IPS DF 6.9 (cell line): ENCODE data around the gene FAT1.

ENCODE experiments used
- DNase-seq: peaks from one replicate; pipeline ENCODE4 v3.0.0-alpha.2; 2013; ENCODE audit warnings: low read depth, low spot score
- H3K27ac ChIP-seq: one replicate; pipeline ENCODE4 v1.5.1; 2013; ENCODE audit warnings: low read length, control low read depth
- H3K27me3 ChIP-seq: 2 replicates; pipeline ENCODE4 v1.6.1; 2013; ENCODE audit warnings: mild to moderate bottlenecking, low read length; ENCODE audit not compliant: control insufficient read depth, insufficient read depth
- H3K36me3 ChIP-seq: 2 replicates; pipeline ENCODE4 v1.6.1; 2013; ENCODE audit warnings: low read length; ENCODE audit not compliant: control insufficient read depth, insufficient read depth
- H3K4me1 ChIP-seq: 2 replicates; pipeline ENCODE4 v1.6.1; 2013; ENCODE audit warnings: low read length; ENCODE audit not compliant: control insufficient read depth, insufficient read depth
- H3K4me3 ChIP-seq: 2 replicates; pipeline ENCODE4 v1.5.1; 2013; ENCODE audit warnings: mild to moderate bottlenecking, low read length
- H3K9me3 ChIP-seq: 2 replicates; pipeline ENCODE4 v1.6.1; 2013; ENCODE audit warnings: low read length, inconsistent platforms; ENCODE audit not compliant: control insufficient read depth, insufficient read depth
- WGBS: extraction: QIAGEN DNeasy Blood & Tissue Kit; methylation state at CpG from one replicate; pipeline ENCODE4 v1.1.7; 2013; ENCODE audit warnings: mixed read lengths, missing lambda C conversion rate; ENCODE audit not compliant: insufficient read length, insufficient coverage; 5-methylcytosine and 5-hydroxymethylcytosine counted together

The FAT1 gene

DNA sequence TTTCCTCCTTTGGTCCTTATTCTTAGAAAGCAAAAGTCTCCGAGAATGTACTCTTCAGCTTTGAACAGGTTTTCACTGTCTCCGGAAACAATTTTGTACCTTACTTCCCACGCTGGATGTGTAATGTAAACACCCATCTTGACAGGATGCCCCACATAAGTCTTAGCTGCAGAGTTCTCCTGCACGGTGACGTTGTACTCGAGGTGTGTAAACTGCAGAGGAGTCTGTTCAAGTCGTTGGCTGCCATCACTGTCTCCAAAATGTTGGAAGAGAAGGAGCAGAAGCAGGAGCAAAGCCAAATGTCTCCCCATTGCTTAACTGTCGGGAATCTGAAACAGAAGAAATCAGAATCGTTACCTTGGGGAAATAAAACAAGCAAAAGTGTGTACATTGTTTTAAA, 14.1 kb downstream of the FAT1 start:
- H3K36me3 ChIP-seq = peaks cover 19% of the 10 kb centered on the region; the same call in 1 of the 2 replicates
- H3K9me3 ChIP-seq = no peaks in the 10 kb centered on the region
- H3K27me3 ChIP-seq = no peaks in the 10 kb centered on the region
- H3K4me3 ChIP-seq = no peak overlapping the region
- no CpG with 5 or more reads among the region's 9 CpGs for WGBS
- DNase-seq = no peak
- H3K4me1 ChIP-seq = peaks cover 3% of the 10 kb centered on the region; the same call in 1 of the 2 replicates
- no peak overlapping the region for H3K27ac ChIP-seq

DNA sequence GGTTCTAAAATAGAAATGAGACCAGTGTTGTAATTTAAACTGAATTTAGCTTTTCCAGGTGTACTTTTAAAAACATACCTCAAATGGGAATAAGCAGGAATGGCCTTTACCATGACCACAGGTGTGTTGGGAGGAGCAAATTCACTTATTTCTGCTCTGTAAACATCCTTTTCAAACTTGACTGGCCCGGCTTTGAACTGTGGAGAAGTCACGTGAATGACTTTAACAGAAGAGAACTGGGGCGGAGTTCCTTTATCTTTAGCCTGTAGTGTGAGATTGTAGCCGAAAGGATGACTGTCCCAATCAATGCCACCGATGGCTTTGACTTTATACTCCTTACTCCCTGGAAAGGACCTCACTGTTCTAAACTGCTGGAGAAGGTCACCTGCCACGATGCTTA, 15.1 kb downstream of the FAT1 start:
- H3K36me3 ChIP-seq = peaks cover 19% of the 10 kb centered on the region; the same call in 1 of the 2 replicates
- H3K27ac ChIP-seq = no peak overlapping the region
- H3K27me3 ChIP-seq = no peaks in the 10 kb centered on the region
- H3K9me3 ChIP-seq = no peaks in the 10 kb centered on the region
- no peak for DNase-seq
- WGBS = no CpG with 5 or more reads among the region's 6 CpGs
- H3K4me3 ChIP-seq = no peak overlapping the region
- H3K4me1 ChIP-seq = no peaks in the 10 kb centered on the region

DNA sequence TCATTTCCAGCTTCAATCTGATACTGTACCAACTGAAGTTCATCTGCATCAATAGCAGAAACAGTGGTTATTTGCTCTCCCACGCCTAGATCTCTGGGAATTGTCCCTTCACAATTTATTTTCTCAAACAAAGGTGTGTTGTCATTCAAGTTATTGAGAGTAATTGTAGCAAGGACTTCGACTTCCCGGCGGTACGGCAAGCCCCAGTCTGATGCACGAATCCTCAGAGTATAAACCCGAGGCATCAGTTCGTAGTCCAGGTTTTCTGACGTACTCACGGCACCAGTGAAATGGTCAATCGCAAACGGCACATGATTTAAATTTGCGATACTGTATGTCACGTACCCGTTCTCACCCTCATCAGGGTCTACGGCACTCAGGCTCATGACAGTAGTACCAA, 15.7 kb downstream of the FAT1 start:
- no peaks in the 10 kb centered on the region for H3K4me1 ChIP-seq
- peaks cover 19% of the 10 kb centered on the region; the same call in 1 of the 2 replicates for H3K36me3 ChIP-seq
- H3K9me3 ChIP-seq = no peaks in the 10 kb centered on the region
- no peak for DNase-seq
- H3K27me3 ChIP-seq = no peaks in the 10 kb centered on the region
- H3K4me3 ChIP-seq = no peak overlapping the region
- H3K27ac ChIP-seq = no peak overlapping the region
- no CpG with 5 or more reads among the region's 16 CpGs for WGBS

DNA sequence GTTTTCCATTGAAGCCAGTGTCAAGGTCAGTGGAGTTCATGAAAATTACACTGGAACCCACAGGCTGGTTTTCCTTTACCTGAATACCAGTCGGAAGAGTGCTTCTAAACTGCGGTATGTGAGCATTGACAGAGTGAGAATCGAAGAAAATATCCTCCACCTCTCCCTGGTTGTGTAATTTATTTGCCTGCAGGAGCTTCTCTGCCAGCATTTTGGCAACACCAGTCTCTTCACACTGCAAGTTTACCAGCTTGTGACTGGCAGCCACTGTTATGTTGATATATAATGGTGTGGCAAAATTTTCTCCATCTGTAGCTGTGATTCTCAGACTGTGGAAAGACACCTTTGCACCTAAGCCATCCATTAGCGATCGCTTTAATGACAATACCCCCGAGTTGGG, 16.1 kb downstream of the FAT1 start:
- no peak overlapping the region for H3K4me3 ChIP-seq
- H3K9me3 ChIP-seq = no peaks in the 10 kb centered on the region
- no peak for DNase-seq
- H3K4me1 ChIP-seq = no peaks in the 10 kb centered on the region
- WGBS = no CpG with 5 or more reads among the region's 6 CpGs
- no peaks in the 10 kb centered on the region for H3K27me3 ChIP-seq
- no peak overlapping the region for H3K27ac ChIP-seq
- H3K36me3 ChIP-seq = peaks cover 19% of the 10 kb centered on the region; the same call in 1 of the 2 replicates

DNA sequence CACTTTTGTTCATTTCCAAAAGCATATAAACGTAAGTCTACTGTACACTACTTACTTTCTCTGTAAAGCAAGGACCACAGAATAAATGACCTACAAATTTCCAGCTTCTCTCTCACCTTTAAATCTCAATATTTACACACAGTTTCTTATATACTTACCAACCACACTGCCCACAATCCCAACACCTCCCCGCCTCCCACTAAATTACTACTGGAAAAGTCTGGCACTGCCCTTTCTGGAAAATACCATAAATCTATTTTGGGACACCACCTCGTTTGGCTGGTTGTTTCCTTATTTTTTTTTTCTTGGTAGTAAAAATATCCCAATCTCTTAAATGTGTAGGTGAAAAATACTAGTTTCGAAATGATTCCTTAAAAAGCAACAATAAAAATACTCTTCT, 19.6 kb downstream of the FAT1 start:
- H3K27ac ChIP-seq = no peak overlapping the region
- H3K27me3 ChIP-seq = no peaks in the 10 kb centered on the region
- no peaks in the 10 kb centered on the region for H3K9me3 ChIP-seq
- WGBS = 100% methylated on average over 1 of the region's 4 CpGs
- peaks cover 17% of the 10 kb centered on the region; the same call in 1 of the 2 replicates for H3K36me3 ChIP-seq
- peaks cover 9% of the 10 kb centered on the region for H3K4me1 ChIP-seq
- DNase-seq = no peak
- no peak overlapping the region for H3K4me3 ChIP-seq

DNA sequence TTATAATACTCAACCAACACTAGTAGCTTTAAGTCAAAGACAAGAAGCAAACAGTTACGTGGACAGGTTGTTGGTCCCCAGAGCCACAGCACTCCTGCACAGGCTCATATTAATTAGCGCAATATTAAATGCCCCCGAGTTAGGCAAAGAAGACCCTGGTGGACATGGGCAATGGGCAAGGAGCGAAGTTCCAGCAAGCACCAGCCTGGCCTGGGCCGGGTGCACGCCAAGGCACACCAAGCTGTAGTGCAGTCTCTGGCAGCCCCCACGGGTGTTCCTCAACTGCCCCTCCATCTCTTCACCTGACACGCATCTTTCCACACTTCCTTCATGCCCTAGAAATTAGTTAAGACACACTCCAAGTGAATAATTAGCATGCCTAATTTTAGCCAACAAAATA, 20.1 kb downstream of the FAT1 start:
- H3K36me3 ChIP-seq = peaks cover 12% of the 10 kb centered on the region
- no peak overlapping the region for H3K27ac ChIP-seq
- no peaks in the 10 kb centered on the region for H3K27me3 ChIP-seq
- H3K4me3 ChIP-seq = no peak overlapping the region
- no peak for DNase-seq
- no CpG with 5 or more reads among the region's 8 CpGs for WGBS
- H3K4me1 ChIP-seq = peaks cover 9% of the 10 kb centered on the region
- H3K9me3 ChIP-seq = no peaks in the 10 kb centered on the region

DNA sequence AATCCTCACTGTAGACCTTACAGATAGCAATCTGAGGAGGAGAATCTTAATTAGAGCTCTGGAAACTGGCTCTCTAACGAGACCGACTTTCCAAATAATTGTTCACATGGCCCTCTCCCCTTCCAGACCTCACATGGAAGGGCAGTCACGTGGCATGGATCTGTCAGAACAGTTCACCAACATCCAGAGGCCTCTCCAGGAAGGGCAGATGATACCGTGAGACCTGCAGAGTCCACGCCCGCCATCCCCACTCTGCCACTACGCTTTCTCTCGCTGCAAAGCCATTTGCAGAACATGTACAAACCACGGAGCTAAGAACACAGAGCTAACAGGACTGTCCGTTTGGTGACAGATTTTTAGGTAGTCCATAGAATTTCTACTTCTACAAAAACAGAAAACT, 20.7 kb downstream of the FAT1 start:
- H3K27ac ChIP-seq = no peak overlapping the region
- no CpG with 5 or more reads among the region's 10 CpGs for WGBS
- H3K27me3 ChIP-seq = no peaks in the 10 kb centered on the region
- H3K4me1 ChIP-seq = peaks cover 9% of the 10 kb centered on the region
- H3K9me3 ChIP-seq = no peaks in the 10 kb centered on the region
- no peak for DNase-seq
- no peak overlapping the region for H3K4me3 ChIP-seq
- peaks cover 9% of the 10 kb centered on the region for H3K36me3 ChIP-seq

DNA sequence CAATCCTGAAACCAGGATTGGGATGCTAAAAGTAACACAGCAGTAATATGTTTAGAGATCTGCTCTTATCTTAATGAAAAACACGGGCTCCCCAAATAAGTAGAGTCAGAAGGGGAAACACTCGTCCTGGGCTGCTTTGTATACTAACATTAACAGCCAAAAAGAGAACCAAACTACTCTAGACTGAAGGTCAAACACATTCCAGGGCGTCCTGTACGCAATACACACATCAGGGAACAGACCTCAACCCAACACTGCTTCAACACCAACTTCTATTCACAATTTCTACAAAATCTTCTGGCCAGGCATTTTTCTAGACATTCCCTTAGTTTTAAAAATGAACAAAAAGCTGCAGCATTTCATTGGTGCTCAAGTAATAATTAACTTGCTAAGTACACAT, 21.4 kb downstream of the FAT1 start:
- H3K27ac ChIP-seq = no peak overlapping the region
- H3K4me1 ChIP-seq = peaks cover 9% of the 10 kb centered on the region
- WGBS = no CpG with 5 or more reads among the region's 4 CpGs
- no peaks in the 10 kb centered on the region for H3K27me3 ChIP-seq
- no peaks in the 10 kb centered on the region for H3K9me3 ChIP-seq
- no peak overlapping the region for H3K4me3 ChIP-seq
- H3K36me3 ChIP-seq = peaks cover 3% of the 10 kb centered on the region; the same call in 1 of the 2 replicates
- DNase-seq = no peak

DNA sequence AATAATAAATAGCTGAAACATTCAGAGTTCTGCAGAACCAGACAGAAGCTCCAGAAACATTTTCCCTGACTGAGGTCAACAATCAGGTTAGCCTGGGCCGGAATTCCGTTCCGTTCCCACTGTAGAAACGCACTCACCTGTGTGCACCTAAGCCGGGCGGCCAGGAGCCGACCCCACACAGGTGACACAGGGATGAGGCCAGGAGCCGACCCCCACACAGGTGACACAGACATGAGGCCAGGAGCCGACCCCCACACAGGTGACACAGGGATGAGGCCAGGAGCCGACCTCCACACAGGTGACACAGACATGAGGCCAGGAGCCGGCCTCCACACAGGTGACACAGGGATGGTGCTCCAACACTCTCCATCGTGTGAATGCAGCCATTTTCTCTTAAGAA, 21.9 kb downstream of the FAT1 start:
- DNase-seq = no peak
- H3K27me3 ChIP-seq = no peaks in the 10 kb centered on the region
- H3K4me1 ChIP-seq = peaks cover 9% of the 10 kb centered on the region
- peaks cover 2% of the 10 kb centered on the region; the same call in 1 of the 2 replicates for H3K36me3 ChIP-seq
- H3K4me3 ChIP-seq = no peak overlapping the region
- H3K27ac ChIP-seq = no peak overlapping the region
- no peaks in the 10 kb centered on the region for H3K9me3 ChIP-seq
- no CpG with 5 or more reads among the region's 12 CpGs for WGBS

DNA sequence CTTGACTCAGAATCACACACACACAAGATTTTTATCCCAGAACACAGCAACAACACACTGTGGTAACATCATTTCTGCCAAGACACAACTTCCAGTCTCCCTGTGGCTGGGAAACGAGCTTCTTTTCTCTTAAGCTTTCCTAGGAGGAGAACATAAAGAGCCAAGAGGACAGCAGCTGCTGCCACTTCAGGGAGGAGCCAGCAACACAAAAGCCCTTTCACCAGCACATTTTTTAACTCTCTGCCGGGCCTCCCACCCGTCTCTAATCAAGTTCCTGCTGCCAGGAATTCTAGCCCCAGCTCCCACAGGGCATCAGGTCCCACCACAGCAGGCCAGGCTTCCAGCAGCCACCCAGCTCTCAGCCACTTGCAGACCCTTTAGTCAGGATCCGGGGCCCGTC, 22.4 kb downstream of the FAT1 start:
- no peaks in the 10 kb centered on the region; the same call in 1 of the 2 replicates for H3K36me3 ChIP-seq
- DNase-seq = no peak
- H3K4me3 ChIP-seq = no peak overlapping the region
- H3K4me1 ChIP-seq = peaks cover 9% of the 10 kb centered on the region
- WGBS = no CpG with 5 or more reads among the region's 5 CpGs
- H3K27ac ChIP-seq = no peak overlapping the region
- H3K9me3 ChIP-seq = no peaks in the 10 kb centered on the region
- no peaks in the 10 kb centered on the region for H3K27me3 ChIP-seq

DNA sequence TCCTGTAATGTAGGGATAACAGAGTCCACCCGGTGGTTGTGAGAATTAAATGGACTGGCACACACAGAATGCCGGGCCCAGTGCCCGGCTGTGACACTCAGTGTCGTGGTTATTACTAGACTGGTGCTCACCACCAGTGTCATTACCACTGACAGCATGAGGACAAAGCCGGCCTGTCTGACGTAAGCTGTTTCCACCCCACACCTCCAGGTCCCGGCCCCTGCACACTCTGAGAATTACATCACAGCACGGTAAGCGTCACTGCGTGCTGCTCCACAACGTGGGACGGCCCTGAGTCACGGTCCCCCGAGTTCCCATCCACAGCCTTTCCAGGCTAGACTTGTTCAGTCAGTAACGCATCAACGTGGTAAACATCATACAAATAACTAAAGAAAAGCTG, 22.9 kb downstream of the FAT1 start:
- no peak overlapping the region for H3K27ac ChIP-seq
- no CpG with 5 or more reads among the region's 16 CpGs for WGBS
- H3K4me3 ChIP-seq = no peak overlapping the region
- no peaks in the 10 kb centered on the region for H3K9me3 ChIP-seq
- peaks cover 9% of the 10 kb centered on the region for H3K4me1 ChIP-seq
- H3K36me3 ChIP-seq = no peaks in the 10 kb centered on the region; the same call in 1 of the 2 replicates
- no peak for DNase-seq
- no peaks in the 10 kb centered on the region for H3K27me3 ChIP-seq
